ENCODE data around the gene IFIT2. TPM values are rescaled to one million over a fixed set of nuclear protein-coding genes. Genes with fewer than 3 reads are reported as not detected.
A peak's percentile ranks its signal among the peaks of the same experiment; 100 is the strongest.
"Not testable (repeated sequence)": the region's sequence is repeated elsewhere in the genome, so short reads cannot be mapped to it uniquely, and the experiment has no call there.

IFIT2 gene
- total RNA-seq (2022) (0.58 and 1.3 TPM in 2 replicates), Bru-seq, nascent RNA (percentile 32 among the genes with signal in this experiment), BruChase-seq, experiment 1, labeled RNA remaining after a 6-hour chase (percentile 28 among the genes with signal in this experiment), BruChase-seq, experiment 2, labeled RNA remaining after a 2-hour chase (percentile 46 among the genes with signal in this experiment)
- long read RNA-seq, transcript IFIT2-201 (2 exons, 3,489 nt): major isoform, 5 of 5 reads
- long read RNA-seq, partial matches to known transcripts: 0 of 5 reads
- long read RNA-seq, other reads (novel, unspliced or antisense): 0 of 5 reads

GRCh38 chr10:89301721-89302445, at the start of gene IFIT2:
IFIT2 (plus strand) TSS chr10:89302046; CDS start chr10:89302124, 78 bp downstream.
- TSS peak; percentile 73 for BruUV-seq (replicated peaks)
- intact Hi-C loops (cut with micrococcal nuclease): loop anchor here (2.0 kb wide), 2 partner anchors 51 to 67 kb away; no protein-coding TSS in a partner anchor
- Mint-ChIP-seq H3K9me3 (ENCODE audit: unreplicated experiment) (no peaks in the 10 kb centered on the region), H3K36me3 (ENCODE audit: insufficient read depth, unreplicated experiment) (peaks cover 5% of the 10 kb centered on the region), H3K27ac (ENCODE audit: low read depth, unreplicated experiment) (peak within 1 kb of the TSS; percentile 90), H3K4me3 (ENCODE audit: unreplicated experiment) (peak within 1 kb of the TSS; percentile 73), H3K27me3 (ENCODE audit: insufficient read depth, unreplicated experiment) (no peaks in the 10 kb centered on the region), H3K4me1 (ENCODE audit: insufficient read depth, unreplicated experiment) (peaks cover 15% of the 10 kb centered on the region)
- ChIA-PET POLR2A (interaction anchor here (0.6 to 4.9 kb wide), 23 partner anchors 11 to 283 kb away, joined by 3 to 66 read pairs (median 4); partner anchors contain the start of genes IFIT1, IFIT3, IFIT5 and LIPA), CTCF (interaction anchor here (0.5 to 2.3 kb wide), 7 partner anchors 23 to 720 kb away, joined by 3 to 12 read pairs (median 4); partner anchors contain the start of gene IFIT3)
- DNase-seq (ENCODE audit: unreplicated experiment): peak; percentile 69
- no peak for TF ChIP-seq CTCF (IDR thresholded peaks at IDR 0.05; ENCODE audit: unreplicated experiment)

GRCh38 chr10:89252225-89252585, 49.6 kb upstream of the IFIT2 start:
- BruUV-seq (replicated peaks): no TSS peak
- Mint-ChIP-seq H3K27me3 (ENCODE audit: insufficient read depth, unreplicated experiment) (no peaks in the 10 kb centered on the region), H3K27ac (ENCODE audit: low read depth, unreplicated experiment) (no peak overlapping the region), H3K36me3 (ENCODE audit: insufficient read depth, unreplicated experiment) (no peaks in the 10 kb centered on the region), H3K4me1 (ENCODE audit: insufficient read depth, unreplicated experiment) (peaks cover 16% of the 10 kb centered on the region), H3K9me3 (ENCODE audit: unreplicated experiment) (no peaks in the 10 kb centered on the region), H3K4me3 (ENCODE audit: unreplicated experiment) (peak overlapping the region; percentile 92)
- intact Hi-C loops (cut with micrococcal nuclease): no loop called here
- no peak for TF ChIP-seq CTCF (IDR thresholded peaks at IDR 0.05; ENCODE audit: unreplicated experiment)
- ChIA-PET CTCF (no interaction called here), POLR2A (interaction anchor here (0.7 to 2.4 kb wide), 14 partner anchors 10 to 297 kb away, joined by 3 to 31 read pairs (median 5); partner anchors contain the start of genes FAS, IFIT1 and IFIT5)
- no peak for DNase-seq (ENCODE audit: unreplicated experiment)

- H3K4me3 Mint-ChIP-seq (ENCODE audit: unreplicated experiment); H3K27me3 Mint-ChIP-seq (ENCODE audit: insufficient read depth, unreplicated experiment); CTCF ChIA-PET; H3K27ac Mint-ChIP-seq (ENCODE audit: low read depth, unreplicated experiment); H3K9me3 Mint-ChIP-seq (ENCODE audit: unreplicated experiment); DNase-seq (ENCODE audit: unreplicated experiment); BruUV-seq (replicated peaks); H3K36me3 Mint-ChIP-seq (ENCODE audit: insufficient read depth, unreplicated experiment); intact Hi-C loops (cut with micrococcal nuclease): not testable (repeated sequence)
- POLR2A ChIA-PET: interaction anchor here (1.5 kb wide), 1 partner anchor 159 kb away, joined by 5 read pairs; the partner anchor contains the start of gene IFIT5
- peaks cover 10% of the 10 kb centered on the region for H3K4me1 Mint-ChIP-seq (ENCODE audit: insufficient read depth, unreplicated experiment)
Observed at GRCh38 chr10:89255091-89255579, 46.7 kb upstream of the IFIT2 start.

GRCh38 chr10:89255793-89256192, 46.1 kb upstream of the IFIT2 start:
- Mint-ChIP-seq H3K27ac (ENCODE audit: low read depth, unreplicated experiment) (no peak overlapping the region), H3K4me1 (ENCODE audit: insufficient read depth, unreplicated experiment) (peaks cover 10% of the 10 kb centered on the region), H3K4me3 (ENCODE audit: unreplicated experiment) (no peak overlapping the region), H3K36me3 (ENCODE audit: insufficient read depth, unreplicated experiment) (no peaks in the 10 kb centered on the region), H3K27me3 (ENCODE audit: insufficient read depth, unreplicated experiment) (no peaks in the 10 kb centered on the region), H3K9me3 (ENCODE audit: unreplicated experiment) (no peaks in the 10 kb centered on the region)
- TF ChIP-seq CTCF (IDR thresholded peaks at IDR 0.05; ENCODE audit: unreplicated experiment): no peak
- no TSS peak for BruUV-seq (replicated peaks)
- intact Hi-C loops (cut with micrococcal nuclease): no loop called here
- ChIA-PET POLR2A (interaction anchor here (0.5 to 1.5 kb wide), 3 partner anchors 45 to 158 kb away, joined by 3 to 5 read pairs (median 3); partner anchors contain the start of gene IFIT5), CTCF (interaction anchor here (0.7 to 1.1 kb wide), 2 partner anchors 112 to 113 kb away, joined by 3 to 4 read pairs; no protein-coding TSS in a partner anchor)
- DNase-seq (ENCODE audit: unreplicated experiment): no peak

Data from MCF 10A (cell line).